ELF-1 (cell line): ENCODE measurements around the gene PHAF1.
A peak's percentile ranks its signal among the peaks of the same experiment; 100 is the strongest.

ENCODE experiments used
- DNase-seq: peaks from one replicate; pipeline ENCODE4 v3.0.0-alpha.2; 2016; ENCODE audit warnings: low read depth, low spot score

PHAF1 gene

DNA sequence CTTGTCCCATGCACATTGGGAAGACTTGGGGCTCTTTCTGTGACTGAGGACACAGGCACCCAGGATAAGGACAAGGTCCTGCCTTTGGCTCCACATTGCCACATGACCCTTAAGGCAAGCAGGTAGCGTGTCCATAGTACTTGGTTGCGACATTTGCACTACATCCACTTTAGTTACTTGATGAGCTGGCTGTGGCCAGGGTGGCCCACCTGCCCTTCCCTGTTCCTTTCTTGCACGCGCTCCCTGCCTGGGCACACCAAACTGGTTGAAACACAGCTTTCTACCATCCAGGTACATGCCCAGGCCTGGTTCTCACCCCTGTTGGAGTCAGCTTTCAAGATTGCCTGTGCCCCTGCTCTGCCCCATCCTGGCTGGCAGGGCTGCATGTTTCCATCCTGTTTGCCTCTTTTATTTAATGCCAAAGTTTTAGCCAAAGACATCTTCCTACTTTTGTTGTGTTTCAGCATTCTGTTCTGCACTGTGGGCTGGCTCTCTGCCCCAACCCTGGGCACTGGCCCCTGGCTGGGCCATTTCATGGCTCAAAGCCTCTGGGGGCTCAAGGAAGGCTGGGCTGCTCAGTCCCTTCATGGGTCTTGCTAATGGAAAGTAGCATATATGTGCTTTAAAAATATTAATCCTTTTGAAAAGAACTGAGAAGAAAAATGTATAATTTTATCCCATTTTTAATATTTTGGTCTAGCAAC, 37.8 kb downstream of the PHAF1 start:
- no peak for DNase-seq

DNA sequence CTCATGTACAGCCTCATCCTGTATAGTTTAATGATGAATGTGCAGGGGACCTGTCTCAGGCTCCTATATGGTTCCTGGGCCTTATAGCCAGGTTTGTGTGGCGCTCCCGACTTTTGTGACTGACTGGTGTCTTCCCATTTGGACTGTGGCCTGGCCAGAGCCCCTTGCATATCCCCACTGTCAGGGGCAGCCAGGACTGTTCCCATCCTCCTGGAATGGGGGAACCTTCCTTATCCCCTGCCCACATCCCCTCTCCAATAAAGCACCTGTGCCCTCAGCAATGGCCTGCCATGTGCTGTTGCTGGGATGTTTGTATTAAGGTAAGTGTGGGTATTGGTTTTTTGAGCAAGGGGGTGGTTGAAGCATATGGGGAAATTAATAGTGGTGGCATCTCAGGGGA, 38.5 kb downstream of the PHAF1 start:
- DNase-seq: no peak

DNA sequence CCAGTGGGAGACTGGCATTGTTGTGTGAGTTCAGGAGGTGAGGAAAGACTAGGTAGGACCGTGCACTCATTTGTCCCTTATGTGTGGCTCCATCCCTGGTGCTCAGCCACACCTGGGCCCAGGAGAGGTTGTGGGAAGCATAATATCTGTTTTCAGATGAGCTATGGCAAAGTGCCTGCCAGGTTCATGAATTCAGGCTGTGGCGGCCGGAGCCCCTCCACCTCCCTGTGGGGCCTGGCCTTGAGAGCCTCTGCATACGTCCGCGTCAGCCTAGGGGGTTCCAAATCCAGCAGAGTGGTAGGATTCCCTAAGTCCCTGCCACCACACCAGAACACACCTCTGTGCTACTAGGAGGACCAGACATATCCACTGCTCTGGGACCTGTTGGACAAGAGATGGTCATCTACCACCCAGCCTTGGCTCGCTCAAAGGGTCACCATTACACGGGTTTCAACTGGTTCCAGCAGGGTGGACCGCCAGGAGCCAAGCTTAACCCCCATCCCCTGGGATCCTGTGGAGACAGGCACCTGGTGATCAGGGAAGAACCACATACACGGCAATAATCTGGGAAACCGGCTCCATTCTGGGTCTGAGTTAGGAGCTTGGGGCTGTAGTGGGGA, 39.0 kb downstream of the PHAF1 start:
- no peak for DNase-seq

DNA sequence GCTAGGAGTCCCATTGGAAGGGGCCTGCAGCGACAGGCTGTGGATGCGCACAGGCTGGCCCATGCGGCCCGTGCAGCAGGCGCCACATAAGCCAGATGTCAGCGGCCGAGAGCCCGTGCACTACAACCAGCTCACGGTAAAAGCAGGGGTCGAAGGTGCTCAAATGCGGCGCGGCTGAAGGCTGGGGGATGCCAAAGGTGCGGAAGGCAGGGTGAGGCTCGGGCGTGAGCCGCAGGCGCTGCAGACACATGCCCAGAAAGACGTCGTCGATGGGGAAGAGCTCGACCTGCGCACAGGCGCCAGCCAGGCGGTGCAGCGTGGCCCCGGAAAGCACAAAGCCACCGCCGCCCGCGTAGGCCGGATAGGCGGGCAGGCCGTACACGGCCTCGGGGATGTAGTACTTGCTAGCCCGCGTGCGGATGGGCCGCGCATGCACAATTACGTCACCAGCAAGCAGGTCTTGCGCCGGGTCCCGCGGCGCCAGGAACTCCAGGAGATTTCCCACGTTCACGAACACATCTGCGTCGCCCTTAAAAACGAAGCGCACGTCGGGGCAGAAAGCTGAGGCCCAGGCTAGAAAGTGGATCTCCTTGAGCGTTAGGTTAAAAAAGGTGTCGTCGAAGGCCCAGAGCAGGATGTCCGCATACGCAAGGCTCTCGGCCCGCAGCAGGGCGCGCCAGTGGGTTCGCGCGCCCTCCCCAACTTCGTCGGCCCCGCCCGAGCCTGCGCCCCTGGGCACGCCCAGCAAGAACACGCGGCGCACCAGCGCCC, 39.7 kb downstream of the PHAF1 start:
- DNase-seq: no peak

DNA sequence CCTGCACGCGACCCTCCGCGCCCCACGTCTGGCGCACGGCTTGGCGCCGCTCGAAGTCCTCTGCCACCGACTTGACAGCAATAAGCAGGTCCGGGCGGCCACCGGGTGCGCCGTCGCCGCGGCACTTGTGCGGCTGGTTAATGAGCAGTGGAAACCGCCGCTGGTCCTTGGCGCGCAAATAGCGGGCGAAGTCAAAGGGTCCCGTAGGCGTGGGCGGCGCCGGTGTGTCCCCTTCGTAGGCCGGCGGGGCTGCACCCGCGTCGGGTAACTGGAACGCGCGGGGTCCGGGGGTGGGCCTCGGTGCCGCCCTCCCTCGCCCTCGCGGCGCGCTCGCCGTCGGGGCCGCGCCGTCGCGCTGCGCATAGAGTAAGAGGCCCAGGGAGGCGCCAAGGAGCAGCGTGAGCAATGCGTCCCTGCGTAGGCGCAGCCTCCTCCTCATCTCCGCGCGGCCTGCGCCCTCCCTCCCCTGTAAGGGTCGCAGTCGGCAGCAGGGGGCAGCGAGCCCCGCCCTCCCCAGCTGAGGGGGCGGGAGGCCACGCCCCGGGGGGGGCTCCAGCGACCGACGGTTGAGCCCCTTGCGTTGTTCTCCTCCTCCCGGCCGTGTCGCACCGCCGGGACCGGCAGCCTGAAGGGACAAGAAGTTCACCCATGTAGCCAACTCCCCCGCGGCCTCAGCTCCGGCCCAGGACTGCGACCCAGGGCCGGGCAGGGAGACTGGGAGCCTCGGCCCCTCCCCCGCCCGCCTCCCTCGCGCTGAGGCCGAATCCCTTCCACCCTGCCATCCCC, 40.5 kb downstream of the PHAF1 start:
- DNase-seq: peak; percentile 83

DNA sequence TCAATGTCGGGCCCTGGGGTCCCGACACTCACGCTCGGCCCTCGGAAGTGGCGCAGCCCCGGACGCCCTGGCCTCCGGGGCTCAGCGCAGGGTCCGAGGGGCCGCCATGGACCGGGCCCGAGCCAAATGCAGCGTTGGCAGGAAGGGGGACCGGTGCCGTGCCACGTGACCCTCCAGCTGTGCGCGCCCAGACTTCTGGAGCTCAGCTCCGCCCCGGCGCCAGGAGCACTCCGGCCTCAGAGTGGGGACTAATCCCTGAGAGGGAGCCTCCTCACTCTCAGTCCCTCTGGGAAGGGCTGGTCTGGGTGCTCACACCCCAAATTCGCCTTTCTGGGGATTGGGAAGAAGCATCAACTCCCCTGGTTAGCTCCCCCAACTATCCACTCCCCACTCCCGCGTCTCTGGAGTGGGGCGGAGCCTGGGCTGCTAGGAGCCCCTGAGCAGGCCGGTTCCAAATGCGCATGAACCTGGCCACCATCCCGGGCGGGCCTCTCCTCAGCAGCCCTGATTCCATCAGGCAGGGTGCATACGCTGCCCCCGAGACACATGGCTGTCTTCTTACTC, 41.2 kb downstream of the PHAF1 start, which contains the start of gene B3GNT9:
B3GNT9 (minus strand) TSS at position 166 of the 564 bp plus-strand sequence. CDS start 513 bp downstream, outside the sequence.
- DNase-seq: peak; percentile 60

DNA sequence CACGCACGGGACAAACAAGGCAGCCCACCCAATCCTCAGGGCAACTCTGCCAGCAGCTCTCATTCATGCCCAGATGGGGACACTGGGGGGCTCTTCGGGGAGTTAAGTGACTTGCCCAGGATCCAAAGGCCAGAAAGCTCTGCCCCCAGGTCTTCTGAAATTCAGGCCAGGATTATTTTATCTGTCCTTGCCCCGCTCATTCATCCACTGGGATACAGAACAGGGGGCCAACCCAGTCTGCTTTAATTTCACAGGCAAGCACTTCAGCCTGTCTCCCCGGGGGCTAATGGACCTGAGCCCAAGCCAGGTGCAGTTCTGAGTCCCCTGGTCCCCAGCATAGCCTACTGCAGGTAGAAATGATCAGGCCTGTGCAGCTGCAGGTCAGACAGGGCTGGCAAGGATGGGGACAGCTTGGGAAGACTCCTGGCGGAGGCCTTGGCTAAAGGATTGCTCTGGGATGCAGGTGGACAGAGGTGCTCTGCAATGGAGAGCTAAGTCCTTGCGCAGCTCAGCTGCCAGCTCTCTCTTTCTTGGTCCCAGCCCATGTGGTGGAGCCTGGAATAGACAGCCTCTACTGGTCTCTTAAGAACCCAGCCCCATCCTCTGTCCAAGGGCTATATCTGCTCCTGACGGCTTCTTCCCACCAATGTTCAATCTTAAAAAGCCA, 41.8 kb downstream of the PHAF1 start:
- peak; percentile 23 for DNase-seq

DNA sequence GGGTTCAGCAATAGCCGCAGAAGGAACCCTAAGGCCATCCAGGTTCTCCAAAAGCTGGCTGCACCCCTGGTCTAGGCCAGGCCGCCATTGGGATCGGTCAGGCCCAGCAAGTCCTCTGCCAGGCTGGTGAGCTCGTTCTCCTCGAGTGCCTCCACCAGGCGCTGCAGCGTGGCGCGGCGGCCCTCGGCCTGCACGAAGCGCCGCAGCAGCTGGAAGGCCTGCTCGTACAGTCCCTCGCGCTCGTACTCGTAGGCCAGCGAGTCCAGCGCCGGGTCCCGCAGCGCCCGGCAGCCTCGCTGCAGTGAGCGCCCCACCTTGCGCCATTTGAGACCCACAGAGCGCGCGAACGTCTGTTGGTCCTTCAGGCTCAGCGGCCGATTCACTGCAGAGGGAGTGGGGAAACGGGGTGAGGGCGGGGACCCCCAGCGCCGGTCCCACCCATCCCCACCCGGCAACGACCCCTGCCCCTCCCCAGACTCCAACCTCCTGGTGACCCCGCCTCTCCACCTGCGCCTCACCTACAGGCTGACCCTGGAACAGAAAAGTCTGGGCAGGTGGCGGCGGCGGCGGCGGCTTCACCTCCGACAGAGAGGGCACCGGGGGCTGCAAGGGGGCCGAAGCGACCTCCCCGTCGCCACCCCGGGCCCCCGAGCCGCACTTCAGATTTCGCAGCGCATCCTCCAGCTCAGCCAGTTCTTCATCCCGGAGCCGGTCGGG, 45.0 kb downstream of the PHAF1 start:
- DNase-seq: no peak

DNA sequence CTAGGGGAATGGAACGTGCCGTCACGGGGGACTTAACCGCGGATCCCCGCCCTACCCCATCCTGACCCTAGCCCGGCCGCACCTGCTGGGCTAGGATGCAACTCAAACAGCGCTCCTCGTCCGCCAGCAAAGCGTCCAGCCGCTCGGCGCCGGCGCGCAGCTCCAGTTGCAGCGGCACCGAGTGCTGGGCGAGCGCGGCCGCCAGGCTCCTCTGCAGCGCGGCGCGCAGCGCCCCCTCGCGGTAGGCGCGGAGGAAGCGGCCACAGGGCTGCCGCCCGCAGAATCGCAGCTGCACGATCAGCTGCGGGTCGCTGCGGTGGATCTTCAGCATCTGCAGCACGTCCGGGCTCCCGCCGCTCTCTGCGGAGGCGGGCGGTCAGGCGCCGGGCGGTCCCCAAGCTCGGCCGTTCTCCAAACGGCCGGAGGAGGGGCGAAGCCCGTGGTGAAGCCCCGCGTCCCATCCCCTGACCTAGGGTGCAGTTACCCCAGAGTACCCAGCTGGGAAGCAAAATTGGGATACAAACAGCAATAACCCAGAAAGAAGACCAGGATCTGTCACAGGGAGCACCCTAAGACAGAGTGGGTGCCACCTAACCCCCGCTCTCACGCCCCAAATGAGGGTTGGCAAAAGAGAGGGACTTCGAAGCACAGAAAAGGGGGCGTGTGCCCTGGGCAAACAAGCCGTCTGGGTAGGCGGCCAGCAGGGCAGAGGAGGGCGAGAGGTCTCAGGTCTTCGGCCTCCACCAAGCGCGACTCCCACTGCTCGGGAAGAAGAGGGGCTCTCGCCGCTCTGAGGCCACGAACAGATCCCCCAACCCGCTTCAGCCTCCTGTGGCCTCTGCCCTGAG, 45.8 kb downstream of the PHAF1 start:
- DNase-seq: peak; percentile 90

DNA sequence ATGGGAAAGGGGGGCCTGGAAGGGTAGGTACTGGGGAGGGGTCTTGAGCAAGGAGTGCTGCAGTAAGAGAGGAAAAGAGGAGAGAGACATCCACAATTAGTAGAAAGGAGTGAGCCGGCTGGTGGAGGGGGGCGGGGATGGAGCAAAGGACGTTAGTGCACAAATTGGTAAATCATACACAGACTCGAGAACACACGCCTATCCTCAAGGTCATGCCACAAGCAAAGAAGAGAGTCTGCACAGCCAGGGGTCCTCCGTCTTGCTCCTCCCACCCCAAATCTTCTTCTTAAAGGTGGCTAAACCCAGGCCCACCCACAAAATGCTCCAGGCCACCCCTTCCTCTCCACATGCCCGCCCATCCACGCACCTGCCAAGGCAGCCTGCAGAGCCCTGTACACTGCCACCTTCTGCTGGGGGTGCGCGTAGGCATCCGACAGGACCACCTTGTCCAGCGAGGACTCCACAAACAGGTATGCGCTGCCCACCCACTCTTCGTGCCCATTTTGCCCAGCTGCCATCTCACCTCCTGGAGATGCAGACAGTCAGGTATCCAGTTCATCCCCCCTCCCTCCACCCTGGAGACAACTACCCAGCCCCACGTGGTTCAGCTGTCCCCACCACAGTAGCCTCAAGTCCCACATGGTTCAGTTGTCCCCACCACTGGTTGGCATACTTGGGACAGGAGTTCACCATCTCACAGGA, 46.6 kb downstream of the PHAF1 start:
- DNase-seq: no peak

DNA sequence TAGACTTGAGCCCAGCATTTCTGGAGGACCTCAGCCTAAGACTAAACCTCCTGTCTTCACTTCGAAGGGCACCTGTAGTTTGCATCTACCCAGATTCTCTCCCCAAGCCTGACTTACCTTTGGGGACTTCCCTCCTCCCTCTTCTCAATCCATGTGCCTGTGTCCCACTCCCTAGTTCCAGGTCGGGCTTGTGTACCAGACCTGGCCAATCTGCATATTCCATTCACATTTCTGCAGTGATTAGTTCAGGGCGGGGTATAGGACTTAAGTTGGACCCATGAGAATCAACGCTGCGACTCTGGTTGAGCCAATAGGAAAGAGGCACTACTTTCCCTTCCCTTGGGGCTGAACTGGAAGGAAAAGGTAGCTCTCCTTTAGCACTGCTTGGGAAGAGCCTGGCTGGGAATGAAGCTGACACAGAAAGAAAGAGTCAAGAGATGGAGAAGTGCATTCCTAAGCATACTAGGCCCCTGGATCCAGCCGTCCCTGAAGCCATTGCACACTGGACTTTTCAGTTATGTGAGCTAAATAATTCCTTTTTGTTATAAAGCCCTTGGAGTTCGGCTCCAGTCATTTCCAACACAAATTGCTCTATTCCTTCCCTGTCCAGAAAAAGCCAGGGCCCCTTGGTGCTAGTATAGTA, 47.5 kb downstream of the PHAF1 start:
- DNase-seq: no peak

DNA sequence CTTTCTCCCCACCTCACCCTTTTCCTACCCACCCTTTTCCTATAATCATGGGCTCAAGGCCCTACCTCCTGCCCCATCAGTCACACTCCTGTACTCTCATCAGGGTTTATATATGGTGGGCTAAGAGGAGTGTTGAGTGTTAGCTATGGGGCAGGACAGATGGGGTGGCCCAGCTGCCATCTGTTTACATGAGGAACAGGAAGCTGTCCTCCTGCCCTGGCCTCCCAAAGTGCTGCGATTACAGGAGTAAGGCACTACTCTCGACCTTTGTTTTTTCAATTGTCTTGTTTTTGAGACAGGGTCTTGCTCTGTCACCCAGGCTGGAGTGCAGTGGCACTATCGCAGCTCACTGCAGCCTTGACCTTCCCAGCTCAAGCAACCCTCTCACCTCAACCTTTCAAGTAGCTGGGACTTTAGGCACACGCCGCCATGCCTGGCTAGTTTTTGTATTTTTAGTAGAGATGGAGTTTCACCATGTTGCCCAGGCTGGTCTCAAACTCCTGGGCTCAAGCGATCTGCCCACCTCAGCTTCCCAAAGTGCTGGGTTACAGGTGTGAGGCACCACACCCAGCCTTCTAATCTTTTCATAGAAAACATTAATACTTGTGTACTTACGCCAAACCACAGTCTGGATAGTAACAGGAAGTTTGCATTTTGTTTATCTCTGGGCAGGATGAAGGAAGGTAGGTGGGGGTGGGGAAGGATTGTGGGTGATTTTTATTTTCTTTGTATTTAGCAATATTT, 48.3 kb downstream of the PHAF1 start:
- no peak for DNase-seq

DNA sequence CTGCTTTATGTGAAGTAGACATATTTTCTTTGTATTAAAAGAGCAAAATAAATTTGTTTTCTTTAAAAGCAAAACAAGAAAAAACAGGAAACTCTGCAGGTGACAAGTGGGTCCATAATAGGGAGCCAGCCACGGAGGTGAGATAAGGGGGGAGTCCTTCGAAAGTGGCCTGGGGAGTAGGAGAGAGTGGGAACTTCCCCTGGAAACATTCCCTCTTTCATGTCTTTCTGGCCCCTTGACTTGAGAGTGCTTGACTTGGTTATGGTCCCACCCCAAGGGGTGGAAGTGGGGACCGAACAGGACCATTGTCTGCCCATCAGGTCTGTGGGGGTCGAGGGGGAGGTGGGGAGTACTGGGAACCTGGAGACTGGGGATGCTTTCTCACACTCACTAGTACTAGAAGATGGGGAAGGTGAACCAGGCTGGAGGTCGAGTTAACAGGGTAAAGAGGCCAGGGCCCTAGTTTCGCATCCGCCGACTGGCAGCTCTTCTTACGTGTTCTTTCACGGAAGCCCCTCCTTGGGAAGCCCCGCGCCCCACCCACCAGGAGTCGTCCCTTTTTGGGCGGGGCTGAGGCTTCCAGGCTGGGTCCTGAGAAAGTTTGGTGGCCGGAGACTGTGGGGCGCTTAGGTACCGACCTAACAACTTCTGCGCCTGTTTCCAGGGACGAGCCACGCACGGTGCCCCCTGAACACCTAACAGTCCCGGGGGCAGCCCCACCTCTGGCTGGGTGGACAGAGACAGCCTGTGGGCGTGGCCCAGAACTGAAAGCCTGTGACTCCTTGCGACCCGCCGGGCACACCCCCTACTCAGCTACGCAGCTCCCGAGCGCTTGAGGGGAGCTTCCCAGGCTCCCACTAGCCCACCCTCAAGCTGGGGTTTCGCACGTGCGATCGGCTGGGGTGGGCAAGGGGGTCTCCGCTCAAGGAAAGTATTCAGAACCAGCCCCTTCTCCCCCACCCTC, 49.2 kb downstream of the PHAF1 start:
- DNase-seq: no peak

DNA sequence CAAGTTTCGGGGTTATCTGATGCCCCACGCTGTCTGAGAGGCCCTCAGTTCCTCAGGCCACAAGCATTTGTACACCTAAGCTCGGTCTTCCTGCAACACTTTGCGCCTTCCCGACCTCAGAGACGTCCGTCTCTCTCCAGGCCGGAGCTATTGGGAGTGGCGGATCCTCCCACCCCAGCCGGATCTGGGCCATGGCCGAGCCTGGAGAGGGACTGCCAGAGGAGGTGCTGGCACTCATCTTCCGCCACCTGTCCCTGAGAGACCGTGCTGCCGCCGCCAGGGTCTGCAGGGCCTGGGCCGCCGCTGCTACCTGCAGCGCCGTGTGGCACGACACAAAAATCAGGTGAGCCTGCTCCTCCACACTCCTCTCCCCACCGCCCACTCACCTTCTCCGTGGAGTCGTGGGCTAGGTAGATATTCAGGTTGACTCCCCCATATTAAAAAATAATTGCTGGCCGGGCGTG, 51.9 kb downstream of the PHAF1 start:
- DNase-seq: no peak

DNA sequence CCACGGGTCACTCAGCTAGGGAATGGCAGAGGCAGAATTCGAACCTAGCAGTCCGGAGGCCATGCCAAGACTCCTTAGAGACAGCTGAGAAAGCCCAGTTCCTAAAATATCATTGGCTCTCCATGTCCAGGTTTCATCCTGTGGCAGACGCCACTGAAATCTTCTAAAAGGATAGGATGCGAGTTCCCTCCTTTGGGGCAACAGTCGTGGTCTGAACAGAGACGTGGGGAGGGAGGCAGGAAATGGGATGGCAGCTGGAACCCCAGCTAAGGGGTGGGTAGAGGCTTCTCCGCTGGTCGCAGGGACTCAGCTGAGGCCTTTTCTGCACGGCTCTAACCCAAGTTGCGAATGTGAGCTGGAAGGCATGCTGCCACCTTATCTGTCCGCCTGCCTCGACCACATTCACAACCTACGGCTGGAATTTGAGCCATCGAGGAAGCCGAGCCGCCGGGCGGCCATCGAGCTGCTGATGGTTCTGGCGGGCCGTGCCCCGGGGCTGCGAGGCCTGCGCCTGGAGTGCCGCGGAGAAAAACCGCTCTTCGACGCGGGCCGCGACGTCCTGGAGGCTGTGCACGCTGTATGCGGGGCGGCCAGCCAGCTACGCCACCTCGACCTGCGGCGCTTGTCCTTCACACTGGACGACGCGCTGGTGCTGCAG, 52.9 kb downstream of the PHAF1 start:
- peak; percentile 67 for DNase-seq
